Peyer's patch (tissue), 4 donors: ENCODE measurements around the gene DOCK6. TPM values are rescaled to one million over a fixed set of nuclear protein-coding genes. Genes with fewer than 3 reads are reported as not detected.

Source experiments
- DNase-seq, 3 donors: peaks; one replicate each; pipeline ENCODE4 v3.0.0-alpha.2; 2017 to 2019
- H3K27ac ChIP-seq, 4 donors: fragments of 200-600 bp; sonication (generic); one replicate each; pipeline ENCODE4 v1.5.1; 2016 to 2019
- H3K27me3 ChIP-seq, 2 donors: fragments of 200-600 bp; sonication (generic); one replicate each; pipeline ENCODE4 v1.5.1; 2019
- H3K36me3 ChIP-seq, 3 donors: fragments of 200-600 bp; sonication (generic); one replicate each; pipeline ENCODE4 v1.5.1; 2016 to 2019
- H3K4me1 ChIP-seq, 4 donors: fragments of 200-600 bp; sonication (generic); one replicate each; pipeline ENCODE4 v1.5.1; 2016 to 2019
- H3K4me3 ChIP-seq, 4 donors: fragments of 200-600 bp; sonication (generic); 1 replicate in 3 of 4; 2 replicates in 1 of 4; pipeline ENCODE4 v1.5.1; 2016 to 2019; ENCODE audit warnings: mild to moderate bottlenecking in 1 of 4
- H3K9me3 ChIP-seq, 4 donors: fragments of 200-600 bp; sonication (generic); one replicate each; pipeline ENCODE4 v1.5.1; 2016 to 2019; ENCODE audit warnings: mild to moderate bottlenecking in 1 of 4
- CTCF ChIP-seq, 6 experiments: fragments of 450-650 bp in 4 of 6; fragments of 200-600 bp in 2 of 6; sonication (generic) in 1 of 6; IDR thresholded peaks; one replicate each; pipeline ENCODE4 v1.5.1; 2017 to 2019; ENCODE audit warnings: antibody characterized with exemption in 6 of 6, mild to moderate bottlenecking in 3 of 6, moderate library complexity in 1 of 6
- POLR2A ChIP-seq, 2 donors: fragments of 450-650 bp; IDR thresholded peaks; one replicate each; pipeline ENCODE4 v1.5.1; 2017; ENCODE audit warnings: antibody characterized with exemption in 2 of 2, mild to moderate bottlenecking in 2 of 2, moderate library complexity in 2 of 2
- total RNA-seq, 4 donors: library from RNA; depleted of rRNA; stranded (reverse); fragments of >200 nt; gene quantifications; one replicate each; pipeline ENCODE4 v1.1.0, GENCODE V29; 2016

The DOCK6 gene
- total RNA-seq, 4 donors from 2014 or later, result 66.4 to 194 (median 157) TPM

- Histone ChIP-seq H3K36me3 (no peaks in the 10 kb centered on the region), H3K27ac (no peak overlapping the region), H3K4me3 (no peak overlapping the region), H3K9me3 (no peaks in the 10 kb centered on the region), H3K4me1 (no peaks in the 10 kb centered on the region), H3K27me3 (no peaks in the 10 kb centered on the region)
- TF ChIP-seq CTCF (IDR thresholded peaks at IDR 0.05) (no peak), POLR2A (IDR thresholded peaks at IDR 0.05) (no peak)
- DNase-seq, result no peak
These were observed 19.2 kb upstream of the DOCK6 start for GRCh38 chr19:11281356-11282049.

- TF ChIP-seq POLR2A (IDR thresholded peaks at IDR 0.05) (no peak), CTCF (IDR thresholded peaks at IDR 0.05) (no peak)
- Histone ChIP-seq H3K27me3 (no peaks in the 10 kb centered on the region), H3K36me3 (no peaks in the 10 kb centered on the region), H3K4me3 (no peak overlapping the region), H3K4me1 (no peaks in the 10 kb centered on the region), H3K27ac (no peak overlapping the region), H3K9me3 (no peaks in the 10 kb centered on the region)
- peak in 1 of 3 donors; percentile 48 for DNase-seq
These were observed 17.3 kb upstream of the DOCK6 start for GRCh38 chr19:11279505-11280236.

GRCh38 chr19:11278670-11279069 is 16.3 kb upstream of the DOCK6 start:
- TF ChIP-seq CTCF (IDR thresholded peaks at IDR 0.05), result no peak
- no peak for TF ChIP-seq POLR2A (IDR thresholded peaks at IDR 0.05)
- Histone ChIP-seq H3K9me3 (no peaks in the 10 kb centered on the region), H3K36me3 (no peaks in the 10 kb centered on the region), H3K27me3 (no peaks in the 10 kb centered on the region), H3K4me3 (no peak overlapping the region), H3K27ac (no peak overlapping the region), H3K4me1 (no peaks in the 10 kb centered on the region)
- no peak for DNase-seq

- no peaks in the 10 kb centered on the region for H3K4me1 ChIP-seq
- H3K27me3 ChIP-seq, result no peaks in the 10 kb centered on the region
- no peak for TF ChIP-seq CTCF (IDR thresholded peaks at IDR 0.05)
- no peak for TF ChIP-seq POLR2A (IDR thresholded peaks at IDR 0.05)
- no peaks in the 10 kb centered on the region for H3K36me3 ChIP-seq
- no peak overlapping the region for H3K4me3 ChIP-seq
- H3K27ac ChIP-seq, result no peak overlapping the region
- DNase-seq, result no peak
- H3K9me3 ChIP-seq, result no peaks in the 10 kb centered on the region
These were observed 12.3 kb upstream of the DOCK6 start for GRCh38 chr19:11274533-11275086.

- no peak for DNase-seq
- H3K36me3 ChIP-seq, result no peaks in the 10 kb centered on the region
- no peaks in the 10 kb centered on the region for H3K27me3 ChIP-seq
- no peaks in the 10 kb centered on the region for H3K9me3 ChIP-seq
- TF ChIP-seq CTCF (IDR thresholded peaks at IDR 0.05) (no peak), POLR2A (IDR thresholded peaks at IDR 0.05) (no peak)
- no peak overlapping the region for H3K27ac ChIP-seq
- no peak overlapping the region for H3K4me3 ChIP-seq
- H3K4me1 ChIP-seq, result peaks cover 0 to 4% (median 0%) of the 10 kb centered on the region in 4 donors
These were observed 11.7 kb upstream of the DOCK6 start for GRCh38 chr19:11273989-11274388.
